Kidney epithelial cell (primary cell): Measurements from ENCODE around the gene ITGA3. TPM values are rescaled to one million over a fixed set of nuclear protein-coding genes. Genes with fewer than 3 reads are reported as not detected.

Experiments used
- DNase-seq: peaks from one replicate; pipeline ENCODE4 v3.0.0-alpha.2; 2010; ENCODE audit warnings: low read depth
- H3K27me3 ChIP-seq: 2 replicates; pipeline ENCODE4 v1.6.0; 2011; ENCODE audit warnings: low read length; ENCODE audit not compliant: control insufficient read depth, insufficient read depth
- H3K36me3 ChIP-seq: 2 replicates; pipeline ENCODE4 v1.5.1; 2011; ENCODE audit warnings: low read length; ENCODE audit not compliant: control insufficient read depth, insufficient read depth
- H3K4me3 ChIP-seq: 2 replicates; pipeline ENCODE4 v1.5.1; 2011; ENCODE audit warnings: low read depth, mild to moderate bottlenecking, control low read depth, low read length
- total RNA-seq: library from RNA; depleted of rRNA; stranded (reverse); fragments of >200 nt; gene quantifications from 2 replicates; pipeline ENCODE4 v1.2.3, GENCODE V29; 2015
- TF ChIP-seq, protein P1 (sequence below): IDR thresholded peaks from 2 replicates; pipeline ENCODE4 v1.5.1; 2011; ENCODE audit warnings: mild to moderate bottlenecking, moderate library complexity, low read length, control low read depth, inconsistent platforms; ENCODE audit not compliant: insufficient read depth, poor library complexity, severe bottlenecking

Gene ITGA3
- total RNA-seq = 1,029 and 1,224 TPM in 2 replicates

DNA sequence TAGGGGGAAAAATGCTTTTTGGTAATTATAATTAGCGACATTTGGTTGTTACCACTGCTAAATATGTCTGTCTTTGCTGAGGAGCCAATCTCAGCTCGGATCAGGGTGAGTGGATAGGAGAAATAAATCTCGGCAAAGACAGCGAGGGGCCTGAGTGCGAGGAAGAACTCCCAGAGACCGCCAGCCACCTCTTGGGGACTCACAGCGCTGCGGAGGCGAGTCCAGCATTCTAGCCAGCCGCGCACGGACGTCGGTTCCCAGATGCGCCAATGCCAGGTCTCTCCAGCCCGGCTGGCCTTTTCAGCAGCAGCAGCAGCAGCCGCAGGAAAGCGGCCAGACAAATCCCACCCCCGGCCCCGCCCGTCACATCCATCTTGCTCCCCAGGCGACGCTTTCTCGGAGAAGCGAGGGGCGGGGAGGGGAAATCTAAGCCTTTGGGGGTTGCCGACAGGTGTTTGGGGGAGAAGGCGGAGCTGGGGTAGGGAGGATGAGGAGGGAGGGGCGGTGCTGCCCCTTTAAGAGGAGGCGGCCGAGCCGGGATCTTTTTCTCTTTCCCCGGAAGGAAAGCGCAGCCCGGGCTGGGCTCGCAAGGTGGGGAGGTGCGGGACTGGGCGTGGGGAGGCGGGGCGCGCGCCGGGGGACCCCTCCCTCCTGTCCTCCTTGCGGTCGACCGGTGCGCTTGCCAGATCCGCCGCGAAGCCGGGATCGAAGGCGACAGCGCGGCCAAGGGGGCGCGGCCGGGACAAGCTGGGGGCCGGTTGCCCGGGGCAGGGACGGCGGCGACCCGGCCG, at the start of gene ITGA3:
Gene ITGA3 (plus strand): TSS at position 685 of the 791 bp plus-strand sequence. CDS start 330 bp downstream, outside the sequence.
- Histone ChIP-seq H3K36me3 (peaks cover 5% of the 10 kb centered on the region), H3K27me3 (no peaks in the 10 kb centered on the region), H3K4me3 (peak within 1 kb of the TSS; percentile 91)
- peak; percentile 83 for DNase-seq
- TF ChIP-seq, protein P1, sequence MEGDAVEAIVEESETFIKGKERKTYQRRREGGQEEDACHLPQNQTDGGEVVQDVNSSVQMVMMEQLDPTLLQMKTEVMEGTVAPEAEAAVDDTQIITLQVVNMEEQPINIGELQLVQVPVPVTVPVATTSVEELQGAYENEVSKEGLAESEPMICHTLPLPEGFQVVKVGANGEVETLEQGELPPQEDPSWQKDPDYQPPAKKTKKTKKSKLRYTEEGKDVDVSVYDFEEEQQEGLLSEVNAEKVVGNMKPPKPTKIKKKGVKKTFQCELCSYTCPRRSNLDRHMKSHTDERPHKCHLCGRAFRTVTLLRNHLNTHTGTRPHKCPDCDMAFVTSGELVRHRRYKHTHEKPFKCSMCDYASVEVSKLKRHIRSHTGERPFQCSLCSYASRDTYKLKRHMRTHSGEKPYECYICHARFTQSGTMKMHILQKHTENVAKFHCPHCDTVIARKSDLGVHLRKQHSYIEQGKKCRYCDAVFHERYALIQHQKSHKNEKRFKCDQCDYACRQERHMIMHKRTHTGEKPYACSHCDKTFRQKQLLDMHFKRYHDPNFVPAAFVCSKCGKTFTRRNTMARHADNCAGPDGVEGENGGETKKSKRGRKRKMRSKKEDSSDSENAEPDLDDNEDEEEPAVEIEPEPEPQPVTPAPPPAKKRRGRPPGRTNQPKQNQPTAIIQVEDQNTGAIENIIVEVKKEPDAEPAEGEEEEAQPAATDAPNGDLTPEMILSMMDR = no peak

DNA sequence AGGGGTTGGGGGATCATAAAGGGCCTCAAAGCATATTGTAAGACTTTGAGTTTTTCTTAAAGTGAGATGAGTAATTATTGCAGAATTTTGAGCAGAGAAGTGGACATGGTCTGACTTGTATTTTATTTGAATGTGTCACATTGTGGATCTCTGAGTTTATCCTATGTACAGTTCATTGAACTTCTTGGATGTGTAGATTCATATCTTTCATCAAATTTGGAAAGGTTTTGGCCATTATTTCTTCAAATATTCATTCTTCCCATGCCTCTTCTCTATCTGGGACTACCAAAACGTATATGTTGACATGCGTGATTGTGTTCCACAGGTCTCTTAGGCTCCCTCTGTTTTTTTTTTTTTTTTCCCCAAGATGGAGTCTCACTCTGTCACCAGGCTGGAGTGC, 46.6 kb upstream of the ITGA3 start:
- Histone ChIP-seq H3K36me3 (no peaks in the 10 kb centered on the region), H3K4me3 (no peak overlapping the region), H3K27me3 (no peaks in the 10 kb centered on the region)
- no peak for DNase-seq
- TF ChIP-seq, protein P1 = no peak

DNA sequence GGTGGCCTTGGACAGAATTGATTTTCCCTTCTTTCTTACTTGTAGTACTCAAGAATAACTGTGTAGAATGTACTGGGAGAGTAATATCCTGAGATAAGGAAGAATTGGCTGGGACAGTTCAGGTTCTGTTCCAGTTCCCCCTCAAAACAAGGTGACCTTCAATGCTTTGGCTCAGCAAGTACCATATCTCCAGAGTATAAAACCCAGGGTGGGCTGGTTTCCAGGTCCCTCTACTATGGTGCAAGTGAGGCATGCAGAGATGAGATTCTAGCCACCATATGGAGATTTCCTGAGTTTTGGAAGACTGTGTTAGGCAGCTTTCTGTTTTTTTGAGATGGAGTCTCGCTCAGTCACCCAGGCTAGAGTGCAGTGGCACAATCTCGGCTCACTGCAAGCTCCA, 42.8 kb upstream of the ITGA3 start:
- no peaks in the 10 kb centered on the region for H3K36me3 ChIP-seq
- no peak for DNase-seq
- no peaks in the 10 kb centered on the region for H3K27me3 ChIP-seq
- TF ChIP-seq, protein P1 = no peak
- H3K4me3 ChIP-seq = no peak overlapping the region

DNA sequence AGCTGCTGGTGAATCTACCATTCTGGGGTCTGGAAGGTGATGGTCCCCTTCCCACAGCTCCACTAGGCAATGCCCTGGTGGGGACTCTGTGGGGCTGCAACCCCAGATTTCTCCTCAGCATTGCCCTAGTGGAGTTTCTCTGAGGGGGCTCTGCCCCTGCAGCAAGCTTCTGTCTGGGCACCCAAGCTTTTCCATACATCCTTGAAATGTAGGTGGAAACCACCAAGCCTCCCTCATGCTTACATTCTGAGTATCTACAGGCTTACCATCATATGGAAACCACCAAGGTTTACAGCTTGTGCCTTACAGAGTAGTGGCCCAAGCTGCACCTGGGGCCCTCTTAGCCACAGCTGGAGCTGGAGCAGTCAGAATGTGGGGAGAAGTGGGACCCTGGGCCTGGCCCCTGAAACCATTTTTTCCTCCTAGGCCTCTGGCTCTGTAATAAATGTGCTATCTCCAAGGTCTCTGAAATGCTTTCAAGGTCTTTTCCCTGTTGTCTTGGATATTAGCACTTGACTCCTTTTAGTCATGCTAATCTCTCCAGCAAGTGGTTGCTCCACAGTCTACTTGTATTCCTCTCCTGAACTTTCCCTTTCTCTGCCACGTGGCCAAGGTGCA, 41.3 kb upstream of the ITGA3 start:
- no peak for DNase-seq
- no peak overlapping the region for H3K4me3 ChIP-seq
- H3K27me3 ChIP-seq = no peaks in the 10 kb centered on the region
- no peaks in the 10 kb centered on the region for H3K36me3 ChIP-seq
- TF ChIP-seq, protein P1 = no peak

DNA sequence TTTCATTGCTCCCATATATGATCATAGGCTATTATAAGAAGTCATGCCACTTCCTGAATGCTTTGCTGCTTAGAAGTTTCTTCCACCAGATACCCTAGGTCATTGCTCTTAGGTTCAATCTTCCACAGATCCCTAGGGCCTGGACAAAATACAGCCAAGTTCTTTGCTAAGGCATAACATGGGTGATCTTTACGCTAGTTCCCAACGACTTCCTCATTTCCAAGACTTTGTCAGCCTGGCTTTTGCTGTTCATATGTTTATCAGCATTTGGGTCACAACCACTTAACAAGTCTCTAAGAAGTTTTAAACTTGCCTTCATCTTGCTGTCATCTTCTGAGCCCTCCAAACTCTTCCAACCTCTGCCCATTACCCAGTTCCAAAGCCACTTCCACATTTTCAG, 40.8 kb upstream of the ITGA3 start:
- no peak overlapping the region for H3K4me3 ChIP-seq
- TF ChIP-seq, protein P1 = no peak
- H3K36me3 ChIP-seq = no peaks in the 10 kb centered on the region
- no peaks in the 10 kb centered on the region for H3K27me3 ChIP-seq
- no peak for DNase-seq
